Measurements from ENCODE around the gene DOLK.

DNA sequence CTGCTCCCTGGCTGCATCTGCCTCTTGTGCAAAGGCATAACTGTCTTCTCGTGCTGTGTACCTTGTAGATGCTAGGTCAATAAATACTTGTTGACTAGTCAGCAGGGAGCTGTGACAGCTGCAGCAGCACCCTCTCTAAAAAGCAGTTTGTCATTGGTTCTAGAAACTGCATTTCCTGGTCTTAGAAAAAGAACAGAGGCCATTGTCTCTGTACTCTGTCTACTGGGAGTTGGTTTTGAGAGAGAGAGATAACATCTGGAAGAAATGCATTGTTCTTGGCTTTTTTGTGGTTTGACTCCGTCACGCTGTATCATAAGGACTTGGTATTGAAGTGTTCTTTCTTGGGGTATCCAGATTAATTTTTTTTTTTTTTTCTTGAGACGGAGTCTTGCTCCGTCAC lies 48.4 kb upstream of the DOLK start:
- TF ChIP-seq GATA2 (IDR thresholded peaks at IDR 0.05; ENCODE audit: low read depth, low read length) (no peak), GATA3 (IDR thresholded peaks at IDR 0.05; ENCODE audit: low read depth, low read length) (no peak)
